Loucy (cell line): ENCODE results near the gene CENPQ.

Experiments used
- CTCF ChIP-seq: fragments of 200-600 bp; sonication (generic); conservative IDR thresholded peaks from 2 replicates; pipeline ENCODE4 v1.5.1; 2014; ENCODE audit warnings: mild to moderate bottlenecking, antibody characterized with exemption, low read length
- EZH2phosphoT487 ChIP-seq: fragments of 200-600 bp; IDR thresholded peaks from 2 replicates; pipeline ENCODE4 v1.6.1; 2018; ENCODE audit warnings: antibody characterized with exemption, mild to moderate bottlenecking, moderate library complexity, borderline replicate concordance

- TF ChIP-seq EZH2phosphoT487: no peak
- TF ChIP-seq CTCF: no peak
These were observed 5.4 kb upstream of the CENPQ start for GRCh38 chr6:49457771-49458170.
